HepG2 (cell line): Measurements from ENCODE around the gene EIF3L. TPM values are rescaled to one million over a fixed set of nuclear protein-coding genes. Genes with fewer than 3 reads are reported as not detected.

ENCODE experiments used
- ARNT2 ChIP-seq: sonication (generic); formaldehyde crosslinking; IDR thresholded peaks from 2 replicates; pipeline ENCODE4 v1.8.0; 2022; ENCODE audit warnings: mild to moderate bottlenecking, low read depth, missing genetic modification reagents, moderate library complexity
- HNF1A ChIP-seq, 2 experiments: sonication (generic) in 1 of 2; formaldehyde crosslinking in 1 of 2; IDR thresholded peaks; 2 replicates each; pipeline versions ENCODE4 v1.4.0 to v1.6.1; 2016 to 2020; ENCODE audit warnings: borderline replicate concordance in 1 of 2, low read depth in 1 of 2, mild to moderate bottlenecking in 1 of 2, missing genetic modification reagents in 1 of 2
- POGK ChIP-seq: sonication (generic); formaldehyde crosslinking; conservative IDR thresholded peaks from 2 replicates; pipeline ENCODE4 v1.8.0; 2022; ENCODE audit warnings: mild to moderate bottlenecking, moderate library complexity, missing genetic modification reagents
- SMARCE1 ChIP-seq: fragments of 450-650 bp; IDR thresholded peaks from 2 replicates; pipeline ENCODE4 v1.6.1; 2017; ENCODE audit warnings: borderline replicate concordance
- TEAD3 ChIP-seq: optimal IDR thresholded peaks from 2 replicates; pipeline ENCODE3; 2016; ENCODE audit warnings: borderline replicate concordance
- ZNF251 ChIP-seq: sonication (generic); formaldehyde crosslinking; IDR thresholded peaks from 2 replicates; pipeline ENCODE4 v1.9.0; 2021; ENCODE audit warnings: mild to moderate bottlenecking, missing genetic modification reagents
- ZNF580 ChIP-seq: IDR thresholded peaks from 2 replicates; pipeline ENCODE4 v1.6.1; 2016; ENCODE audit warnings: low read depth, borderline replicate concordance
- ZNF768 ChIP-seq: sonication (generic); formaldehyde crosslinking; IDR thresholded peaks from 2 replicates; pipeline ENCODE4 v1.4.0; 2020; ENCODE audit warnings: missing genetic modification reagents
- ZNF816 ChIP-seq: sonication (generic); formaldehyde crosslinking; IDR thresholded peaks from 2 replicates; pipeline ENCODE4 v1.8.0; 2022; ENCODE audit warnings: missing genetic modification reagents, mild to moderate bottlenecking, borderline replicate concordance
- polyA plus RNA-seq, 8 experiments: library from polyadenylated mRNA; depleted of rRNA in 3 of 8; stranded (reverse) in 7 of 8; unstranded in 1 of 8; fragments of >200 nt; fragmentation: Illumina TruSeq in 4 of 8; extraction: Trizol in 4 of 8; gene quantifications; 2 replicates each; pipeline versions ENCODE4 v1.2.1 to v1.2.3, GENCODE V29; 2011 to 2016; ENCODE audit warnings: low read depth in 4 of 8, missing spikeins in 1 of 8, mixed read lengths in 1 of 8; ENCODE audit not compliant: insufficient read depth in 1 of 8
- total RNA-seq, 5 experiments: library from RNA; depleted of rRNA; stranded (reverse); fragments of >200 nt; fragmentation: Illumina TruSeq; extraction: Trizol; gene quantifications; 2 replicates each; pipeline ENCODE4 v1.2.3, GENCODE V29; 2016; ENCODE audit warnings: low read depth in 1 of 5

The EIF3L gene
- total and polyA plus RNA-seq, 2 of the 13 experiments (the other 11 are each of a cell fraction or from before 2014, with no cell fraction given), result 514 to 793 TPM

GRCh38 chr22:37808294-37808657, 40.9 kb upstream of the EIF3L start (continued):
- TF ChIP-seq POGK (CRISPR knock-in tag) (no peak; the same call in 1 of the 2 replicates), ZNF251 (CRISPR knock-in tag) (no peak), ZNF816 (CRISPR knock-in tag) (no peak), ZNF580 (CRISPR knock-in tag) (no peak), ARNT2 (CRISPR knock-in tag) (no peak), TEAD3 (no peak), SMARCE1 (no peak), ZNF768 (CRISPR knock-in tag) (no peak), HNF1A (IDR thresholded peaks at IDR 0.05; ENCODE audit: low read depth) (no peak), HNF1A (CRISPR knock-in tag; IDR thresholded peaks at IDR 0.05; ENCODE audit: borderline replicate concordance) (no peak)
- TF ChIP-seq, all 625 proteins: peak for 10
